ENCODE measurements around the gene ENPP6.

Gene ENPP6

GRCh38 chr4:184102488-184102887 is 115.2 kb downstream of the ENPP6 start:
- DNase-seq: no peak

GRCh38 chr4:184101711-184102110 is 116.0 kb downstream of the ENPP6 start:
- no peak for DNase-seq

- DNase-seq: peak in 1 of 2 donors; percentile 11
Measured at GRCh38 chr4:184100297-184100885, 117.3 kb downstream of the ENPP6 start.

- DNase-seq: peak in 1 of 2 donors; percentile 22
Measured at GRCh38 chr4:184099535-184099966, 118.1 kb downstream of the ENPP6 start.

GRCh38 chr4:184099000-184099399 is 118.7 kb downstream of the ENPP6 start:
- no peak for DNase-seq

GRCh38 chr4:184097815-184098214 is 119.9 kb downstream of the ENPP6 start:
- no peak for DNase-seq

GRCh38 chr4:184097241-184097605 is 120.5 kb downstream of the ENPP6 start:
- peak in 1 of 2 donors; percentile 27 for DNase-seq

GRCh38 chr4:184096561-184097240 is 121.0 kb downstream of the ENPP6 start:
- DNase-seq: no peak

GRCh38 chr4:184094532-184095159 is 123.0 kb downstream of the ENPP6 start:
- no peak for DNase-seq

- DNase-seq: no peak
Measured at GRCh38 chr4:184091986-184092385, 125.7 kb downstream of the ENPP6 start.

GRCh38 chr4:184090571-184090970 is 127.1 kb downstream of the ENPP6 start:
- DNase-seq: no peak

GRCh38 chr4:184080674-184081073 is 137.0 kb downstream of the ENPP6 start:
- no peak for DNase-seq

GRCh38 chr4:184074677-184075388 is 142.8 kb downstream of the ENPP6 start:
- DNase-seq: no peak

- no peak for DNase-seq
Measured at GRCh38 chr4:184067931-184068554, 149.6 kb downstream of the ENPP6 start.

GRCh38 chr4:184066584-184067300 is 150.9 kb downstream of the ENPP6 start:
- no peak for DNase-seq

- no peak for DNase-seq
Measured at GRCh38 chr4:184064877-184065276, 152.8 kb downstream of the ENPP6 start.

- no peak for DNase-seq
Measured at GRCh38 chr4:184062769-184063168, 154.9 kb downstream of the ENPP6 start.

- DNase-seq: no peak
Measured at GRCh38 chr4:184061582-184061981, 156.1 kb downstream of the ENPP6 start.

- DNase-seq: no peak
Measured at GRCh38 chr4:184059099-184059498, 158.6 kb downstream of the ENPP6 start.

GRCh38 chr4:184058026-184058425 is 159.6 kb downstream of the ENPP6 start:
- no peak for DNase-seq

- DNase-seq: no peak
Measured at GRCh38 chr4:184056877-184057276, 160.8 kb downstream of the ENPP6 start.

GRCh38 chr4:184053434-184053833 is 164.2 kb downstream of the ENPP6 start:
- DNase-seq: no peak

Measured in hippocampal formation (tissue), 2 donors.